Measurements from ENCODE around the gene UNC45B.
"Not testable (repeated sequence)": the region's sequence is repeated elsewhere in the genome, so short reads cannot be mapped to it uniquely, and the experiment has no call there.

The UNC45B gene

DNA sequence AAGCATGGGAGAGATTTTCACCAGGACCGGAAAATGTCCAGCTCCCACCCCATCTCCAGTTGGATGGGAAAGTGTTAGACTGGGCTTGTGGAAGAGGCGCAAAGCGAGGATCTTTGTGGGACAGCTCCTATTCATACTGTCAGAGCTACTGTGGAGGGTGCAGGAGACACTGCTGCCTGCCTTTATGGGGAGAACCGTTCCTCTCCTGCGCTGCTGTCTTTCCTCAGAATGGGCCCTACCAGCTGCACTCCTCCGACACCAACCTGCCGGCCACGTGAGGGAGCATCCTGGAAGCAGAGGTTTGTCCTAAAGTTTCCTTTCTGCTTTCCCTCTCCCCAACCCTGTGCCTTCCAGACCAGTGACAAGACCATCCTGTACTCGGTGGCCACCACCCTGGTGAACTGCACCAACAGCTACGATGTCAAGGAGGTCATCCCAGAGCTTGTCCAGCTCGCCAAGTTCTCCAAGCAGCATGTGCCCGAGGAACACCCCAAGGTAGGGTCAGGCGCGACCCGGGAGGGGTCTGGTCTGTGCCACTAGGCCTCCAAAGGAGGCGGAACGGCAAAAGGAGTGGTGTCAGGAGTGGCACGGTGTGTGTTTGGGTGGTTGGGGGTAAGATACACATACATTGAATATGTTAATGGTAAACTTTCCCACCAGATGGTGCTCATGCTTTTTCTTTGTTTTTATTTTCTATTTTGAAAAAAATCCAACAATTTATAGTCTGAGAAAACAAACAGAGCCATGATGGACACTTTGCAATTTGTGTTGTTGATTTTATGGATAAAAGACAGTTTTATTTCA is 23.6 kb downstream of the UNC45B start:
- DNase-seq (ENCODE audit: low spot score) = peak; percentile 35

DNA sequence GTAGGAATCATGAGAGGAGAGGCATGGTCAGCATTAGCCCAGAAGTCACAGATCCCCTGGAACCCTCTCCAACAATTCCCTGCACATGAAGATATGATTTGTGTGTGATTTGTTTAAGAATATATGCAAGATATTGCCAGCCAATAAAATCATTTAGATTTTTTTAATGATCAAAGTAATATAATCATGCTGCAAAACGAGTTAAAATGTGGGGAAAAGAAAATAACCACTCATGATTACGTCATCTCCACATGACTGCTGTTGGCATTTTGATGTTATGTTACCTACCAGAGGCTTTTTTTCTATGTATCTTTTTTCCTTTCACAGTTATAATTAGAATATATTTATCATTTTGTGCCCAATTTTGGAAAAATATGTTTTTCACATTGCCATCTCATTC is 24.2 kb downstream of the UNC45B start:
- no peak for DNase-seq (ENCODE audit: low spot score)

DNA sequence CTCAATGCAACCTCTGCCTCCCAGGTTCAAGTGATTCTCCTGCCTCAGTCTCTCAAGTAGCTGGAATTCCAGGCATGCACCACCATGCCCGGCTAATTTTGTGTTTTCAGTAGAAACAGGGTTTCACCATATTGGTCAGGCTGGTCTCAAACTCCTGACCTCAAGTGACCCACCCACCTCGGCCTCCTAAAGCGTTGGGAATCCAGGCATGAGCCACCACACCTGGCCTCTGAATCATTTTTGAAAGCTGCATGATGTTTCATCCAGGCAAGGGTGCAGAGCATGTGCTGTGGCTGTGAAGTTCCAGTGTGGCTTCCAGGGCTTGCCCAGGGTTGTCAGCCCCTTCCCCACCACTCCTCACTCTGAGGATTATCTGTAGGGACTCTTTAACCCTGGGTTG is 24.7 kb downstream of the UNC45B start:
- DNase-seq (ENCODE audit: low spot score) = not testable (repeated sequence)

GRCh38 chr17:35174835-35175334 is 27.3 kb downstream of the UNC45B start:
- no peak for DNase-seq (ENCODE audit: low spot score)

GRCh38 chr17:35175638-35176415 is 28.2 kb downstream of the UNC45B start:
- DNase-seq (ENCODE audit: low spot score) = no peak

DNA sequence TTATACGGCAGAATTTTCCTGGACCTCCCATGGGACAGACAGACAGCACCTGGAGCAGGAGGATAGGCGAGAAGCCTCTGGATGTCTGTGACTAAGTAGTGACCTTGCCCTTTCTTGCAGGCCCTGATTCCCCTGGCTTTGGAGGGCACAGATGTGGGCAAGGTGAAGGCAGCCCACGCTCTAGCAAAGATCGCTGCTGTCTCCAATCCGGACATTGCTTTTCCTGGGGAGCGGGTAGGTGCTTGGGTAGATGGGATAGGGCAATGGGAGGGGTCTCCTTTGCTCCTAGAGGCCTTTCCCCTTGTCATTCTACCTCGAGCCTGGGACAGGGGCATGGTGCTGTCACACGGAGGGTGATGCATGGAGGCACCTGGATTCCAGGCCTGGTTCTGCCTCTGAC is 29.3 kb downstream of the UNC45B start:
- DNase-seq (ENCODE audit: low spot score) = no peak

DNA sequence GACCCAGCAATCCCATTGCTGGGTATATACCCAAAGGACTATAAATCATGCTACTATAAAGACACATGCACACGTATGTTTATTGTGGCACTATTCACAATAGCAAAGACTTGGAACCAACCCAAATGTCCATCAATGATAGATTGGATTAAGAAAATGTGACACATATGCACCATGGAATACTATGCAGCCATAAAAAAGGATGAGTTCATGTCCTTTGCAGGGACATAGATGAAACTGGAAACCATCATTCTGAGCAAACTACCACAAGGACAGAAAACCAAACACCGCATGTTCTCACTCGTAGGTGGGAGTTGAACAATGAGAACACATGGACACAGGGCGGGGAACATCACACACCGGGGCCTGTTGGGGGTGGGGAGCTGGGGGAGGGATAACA is 31.8 kb downstream of the UNC45B start:
- DNase-seq (ENCODE audit: low spot score) = not testable (repeated sequence)

- DNase-seq (ENCODE audit: low spot score) = no peak
These were observed 35.7 kb downstream of the UNC45B start for GRCh38 chr17:35183332-35183731.

- DNase-seq (ENCODE audit: low spot score) = no peak
These were observed 36.7 kb downstream of the UNC45B start for GRCh38 chr17:35184274-35184673.

- DNase-seq (ENCODE audit: low spot score) = no peak
These were observed 38.2 kb downstream of the UNC45B start for GRCh38 chr17:35185849-35186248.

DNA sequence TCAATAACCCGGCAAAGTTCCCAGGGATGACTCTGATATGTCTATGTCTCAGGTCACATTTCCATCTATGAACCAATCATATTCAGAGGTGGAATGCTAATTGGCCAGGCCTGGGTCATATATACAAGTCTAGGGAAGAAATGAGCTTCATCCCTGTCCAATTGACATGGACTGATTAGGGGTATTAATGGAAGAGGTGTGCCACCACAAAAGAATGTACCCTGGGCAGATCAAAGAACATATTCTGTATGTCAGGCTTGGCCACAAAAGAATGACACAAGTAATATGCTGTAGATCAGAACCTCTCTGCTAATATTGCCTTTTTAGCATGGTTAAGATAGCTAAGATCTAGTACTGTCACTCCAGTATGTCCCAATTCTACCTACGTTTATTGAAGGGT is 39.9 kb downstream of the UNC45B start:
- DNase-seq (ENCODE audit: low spot score) = no peak

GRCh38 chr17:35188111-35188510 is 40.5 kb downstream of the UNC45B start:
- no peak for DNase-seq (ENCODE audit: low spot score)

GRCh38 chr17:35189291-35189690 is 41.7 kb downstream of the UNC45B start:
- DNase-seq (ENCODE audit: low spot score) = no peak

GRCh38 chr17:35191001-35191695 is 43.5 kb downstream of the UNC45B start:
- DNase-seq (ENCODE audit: low spot score) = no peak

GRCh38 chr17:35192708-35193107 is 45.1 kb downstream of the UNC45B start:
- DNase-seq (ENCODE audit: low spot score) = no peak

DNA sequence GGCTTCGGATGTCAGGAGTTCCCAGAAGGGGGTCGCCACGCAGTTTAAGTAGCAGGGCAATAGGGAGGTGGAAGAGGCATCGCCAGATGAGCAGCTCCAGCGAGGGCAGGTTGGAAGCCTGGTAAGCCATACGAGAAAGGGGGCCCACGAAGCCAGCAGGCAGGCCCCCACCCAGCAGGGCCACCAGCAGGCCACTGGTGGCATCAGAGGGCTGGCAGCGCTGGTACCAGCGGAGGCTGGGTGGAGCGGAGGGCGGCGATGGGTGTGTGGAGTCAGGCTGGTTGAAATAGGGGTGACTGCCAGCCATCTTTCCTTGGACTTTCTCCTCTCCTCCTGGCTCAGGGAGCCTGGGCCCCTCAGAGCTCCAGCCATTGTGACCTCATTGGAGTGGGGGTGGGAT is 46.4 kb downstream of the UNC45B start, which contains the start of gene SLC35G3:
Gene SLC35G3, minus strand, starts transcription at position 393 of the 400 bp plus-strand sequence. Its CDS starts 86 bp downstream, at position 307.
- DNase-seq (ENCODE audit: low spot score) = not testable (repeated sequence)

GRCh38 chr17:35195062-35195461 is 47.4 kb downstream of the UNC45B start:
- not testable (repeated sequence) for DNase-seq (ENCODE audit: low spot score)

GRCh38 chr17:35202582-35202981 is 55.0 kb downstream of the UNC45B start:
- DNase-seq (ENCODE audit: low spot score) = not testable (repeated sequence)

DNA sequence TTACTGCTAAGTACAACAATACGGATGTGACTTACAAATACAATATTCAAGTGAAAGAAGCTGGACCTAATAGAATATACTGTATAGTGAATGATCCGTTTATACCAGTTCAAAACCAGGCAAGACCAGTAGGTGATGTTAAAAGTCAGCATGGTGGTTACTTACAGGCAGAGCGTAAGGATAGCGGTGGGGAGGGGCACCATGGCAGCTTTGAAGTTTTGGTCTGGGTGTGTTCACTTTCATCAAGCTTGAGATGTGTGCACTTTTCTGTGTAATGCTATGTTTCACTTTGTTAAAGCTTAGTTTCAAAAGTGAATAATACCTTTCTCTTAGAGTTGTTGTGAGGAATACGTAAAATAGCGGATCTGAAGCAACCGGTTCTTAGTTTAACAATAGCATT is 63.1 kb downstream of the UNC45B start:
- DNase-seq (ENCODE audit: low spot score) = no peak

GRCh38 chr17:35212668-35213067 is 65.1 kb downstream of the UNC45B start:
- no peak for DNase-seq (ENCODE audit: low spot score)

DNA sequence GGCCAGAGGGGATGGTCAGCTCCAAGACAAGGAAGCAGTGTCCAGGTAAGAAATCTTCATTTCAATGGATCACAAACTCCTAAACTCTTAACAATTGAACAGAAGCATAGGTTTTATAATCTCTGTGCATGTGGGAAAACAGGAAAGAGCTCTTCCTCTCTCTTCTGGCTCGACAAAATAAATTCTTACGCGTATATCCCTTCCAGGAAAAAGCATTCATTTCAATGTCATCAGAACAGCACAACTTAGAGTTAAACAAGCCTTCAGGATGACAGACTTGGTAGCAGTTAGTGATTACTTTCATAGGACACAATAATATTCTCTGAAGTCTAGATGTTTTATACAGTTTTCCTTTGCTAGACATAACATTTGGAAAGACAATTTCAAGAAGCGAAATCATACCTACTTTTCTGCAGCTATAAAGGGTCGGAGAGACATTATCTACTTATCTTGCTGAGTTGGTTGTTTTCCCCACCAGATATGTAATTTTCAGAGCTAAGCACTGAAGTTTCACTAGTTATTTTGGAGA is 65.9 kb downstream of the UNC45B start:
- DNase-seq (ENCODE audit: low spot score) = no peak

- no peak for DNase-seq (ENCODE audit: low spot score)
These were observed 66.6 kb downstream of the UNC45B start for GRCh38 chr17:35214192-35214591.

Data from AG08396 (cell line).